Stimulated activated CD4-positive, alpha-beta T cell treated with anti-CD3 and anti-CD28 coated beads, Interleukin-12 subunit alpha, Interleukin-12 subunit beta, amount 100 ng/mL, for 4 hours (primary cell): ENCODE measurements around the gene PSMA2.

Experiments used
- DNase-seq: peaks from one replicate; pipeline ENCODE4 v3.0.0-alpha.2; 2020

PSMA2 gene

GRCh38 chr7:42931834-42932651, at the start of gene PSMA2, which contains the start of gene MRPL32:
TSS of gene PSMA2 (minus strand) at chr7:42932174. CDS start at chr7:42932158, 16 bp downstream.
TSS of gene MRPL32 (plus strand) at chr7:42932376. CDS start at chr7:42932387, 11 bp downstream.
- DNase-seq = peak; percentile 88

- no peak for DNase-seq
Observed at GRCh38 chr7:42981601-42982000, 49.6 kb upstream of the PSMA2 start.

GRCh38 chr7:42980514-42980913, 48.5 kb upstream of the PSMA2 start:
- DNase-seq = no peak

GRCh38 chr7:42980084-42980483, 48.1 kb upstream of the PSMA2 start:
- DNase-seq = no peak

GRCh38 chr7:42978496-42978895, 46.5 kb upstream of the PSMA2 start:
- no peak for DNase-seq

GRCh38 chr7:42976371-42976770, 44.4 kb upstream of the PSMA2 start:
- no peak for DNase-seq

GRCh38 chr7:42972699-42973500, 40.9 kb upstream of the PSMA2 start:
- no peak for DNase-seq

GRCh38 chr7:42967391-42967790, 35.4 kb upstream of the PSMA2 start:
- DNase-seq = no peak

- no peak for DNase-seq
Observed at GRCh38 chr7:42964849-42965805, 33.2 kb upstream of the PSMA2 start.

- no peak for DNase-seq
Observed at GRCh38 chr7:42964293-42964692, 32.3 kb upstream of the PSMA2 start.

- no peak for DNase-seq
Observed at GRCh38 chr7:42961170-42961569, 29.2 kb upstream of the PSMA2 start.

- no peak for DNase-seq
Observed at GRCh38 chr7:42960762-42961161, 28.8 kb upstream of the PSMA2 start.

- DNase-seq = no peak
Observed at GRCh38 chr7:42959549-42959948, 27.6 kb upstream of the PSMA2 start.

- DNase-seq = no peak
Observed at GRCh38 chr7:42956062-42956461, 24.1 kb upstream of the PSMA2 start.

GRCh38 chr7:42953994-42954393, 22.0 kb upstream of the PSMA2 start:
- no peak for DNase-seq

- no peak for DNase-seq
Observed at GRCh38 chr7:42952328-42952727, 20.4 kb upstream of the PSMA2 start.

GRCh38 chr7:42950417-42950816, 18.4 kb upstream of the PSMA2 start:
- no peak for DNase-seq

GRCh38 chr7:42947521-42947920, 15.5 kb upstream of the PSMA2 start:
- DNase-seq = no peak

GRCh38 chr7:42946627-42946950, 14.6 kb upstream of the PSMA2 start:
- no peak for DNase-seq

- DNase-seq = no peak
Observed at GRCh38 chr7:42945821-42946626, 14.1 kb upstream of the PSMA2 start.

GRCh38 chr7:42940985-42941847, 9.2 kb upstream of the PSMA2 start:
- peak; percentile 74 for DNase-seq
